K562 (cell line): Measurements from ENCODE around the gene PGPEP1. TPM values are rescaled to one million over a fixed set of nuclear protein-coding genes. Genes with fewer than 3 reads are reported as not detected.

ENCODE experiments used
- BCOR ChIP-seq: fragments of 450-650 bp; IDR thresholded peaks from 2 replicates; pipeline ENCODE4 v1.6.1; 2016
- BRF2 ChIP-seq: IDR thresholded peaks from 3 replicates; pipeline ENCODE4 v1.6.1; 2011; ENCODE audit warnings: borderline replicate concordance, mild to moderate bottlenecking; ENCODE audit not compliant: insufficient read length, insufficient read depth
- ESRRA ChIP-seq: fragments of 450-650 bp; IDR thresholded peaks from 2 replicates; pipeline ENCODE4 v1.6.1; 2014; ENCODE audit warnings: low read depth, mild to moderate bottlenecking, moderate library complexity, borderline replicate concordance
- FOXK2 ChIP-seq, 2 experiments: fragments of 450-650 bp; IDR thresholded peaks in 1 of 2; conservative IDR thresholded peaks in 1 of 2; 2 replicates each; pipeline ENCODE4 v1.6.1; 2016; ENCODE audit warnings: low read depth in 2 of 2, mild to moderate bottlenecking in 1 of 2
- HDAC2 ChIP-seq: fragments of 450-650 bp; IDR thresholded peaks from 2 replicates; pipeline ENCODE4 v1.6.1; 2016; ENCODE audit warnings: mild to moderate bottlenecking
- KDM1A ChIP-seq, 2 experiments: fragments of 450-650 bp; IDR thresholded peaks; 2 replicates each; pipeline ENCODE4 v1.6.1; 2016; ENCODE audit warnings: mild to moderate bottlenecking in 2 of 2
- LCOR ChIP-seq: sonication (generic); formaldehyde crosslinking; IDR thresholded peaks from 2 replicates; pipeline ENCODE4 v1.8.0; 2022; ENCODE audit warnings: mild to moderate bottlenecking, missing genetic modification reagents
- NELFE ChIP-seq: IDR thresholded peaks from 2 replicates; pipeline ENCODE4 v1.6.1; 2011; ENCODE audit warnings: mild to moderate bottlenecking; ENCODE audit not compliant: insufficient read depth, insufficient read length
- NR2C2 ChIP-seq, 2 experiments: fragments of 200-800 bp in 1 of 2; sonication (Bioruptor generic) in 1 of 2; sonication (generic) in 1 of 2; formaldehyde crosslinking in 1 of 2; IDR thresholded peaks; 2 replicates each; pipeline versions ENCODE4 v1.6.1 to v1.8.0; 2016 to 2022; ENCODE audit warnings: mild to moderate bottlenecking in 1 of 2, missing compliant biosample characterization in 1 of 2, missing genetic modification characterization in 1 of 2, missing genetic modification reagents in 1 of 2
- NR2F6 ChIP-seq: fragments of 450-650 bp; formaldehyde crosslinking; IDR thresholded peaks from 2 replicates; pipeline ENCODE4 v1.4.0; 2020; ENCODE audit warnings: mild to moderate bottlenecking
- RBM22 ChIP-seq: fragments of 200-400 bp; formaldehyde crosslinking; IDR thresholded peaks from 2 replicates; pipeline ENCODE4 v1.6.1; 2018; ENCODE audit warnings: low read length, low read depth; ENCODE audit not compliant: poor library complexity, severe bottlenecking
- SFPQ ChIP-seq: fragments of 200-400 bp; formaldehyde crosslinking; IDR thresholded peaks from 2 replicates; pipeline ENCODE4 v1.6.1; 2017; ENCODE audit warnings: mild to moderate bottlenecking, low read depth, low read length, moderate library complexity
- SIN3B ChIP-seq: fragments of 450-650 bp; IDR thresholded peaks from 2 replicates; pipeline ENCODE4 v1.6.1; 2017; ENCODE audit warnings: low read depth, mild to moderate bottlenecking, moderate library complexity
- SMARCA5 ChIP-seq: fragments of 450-650 bp; IDR thresholded peaks from 2 replicates; pipeline ENCODE4 v1.6.1; 2016
- SREBF2 ChIP-seq: sonication (generic); formaldehyde crosslinking; IDR thresholded peaks from 2 replicates; pipeline ENCODE4 v1.4.0; 2020; ENCODE audit warnings: mild to moderate bottlenecking, missing genetic modification reagents
- TBL1XR1 ChIP-seq, 2 experiments: IDR thresholded peaks; 2 replicates each; pipeline ENCODE4 v1.6.1; 2012; ENCODE audit warnings: improper control_type of control experiment in 2 of 2, low read length in 2 of 2, mild to moderate bottlenecking in 1 of 2
- ZBTB34 ChIP-seq: fragments of 250-450 bp; sonication (Bioruptor Pico); IDR thresholded peaks from 2 replicates; pipeline ENCODE4 v1.8.0; 2021; ENCODE audit warnings: mild to moderate bottlenecking, moderate library complexity
- ZNF699 ChIP-seq: fragments of 250-450 bp; sonication (Bioruptor Pico); IDR thresholded peaks from 2 replicates; pipeline ENCODE4 v1.8.0; 2021; ENCODE audit warnings: mild to moderate bottlenecking, moderate library complexity; ENCODE audit not compliant: insufficient replicate concordance
- ZNF778 ChIP-seq: fragments of 450-650 bp; formaldehyde crosslinking; IDR thresholded peaks from 2 replicates; pipeline ENCODE4 v1.4.0; 2020; ENCODE audit warnings: mild to moderate bottlenecking, moderate library complexity
- polyA plus RNA-seq, 8 experiments: library from polyadenylated mRNA; depleted of rRNA in 4 of 8; stranded (reverse) in 5 of 8; unstranded in 3 of 8; fragments of >200 nt; fragmentation: Nextera tagmentation in 2 of 8; fragmentation: Illumina TruSeq in 1 of 8; extraction: Ambion mirVana in 2 of 8; extraction: Trizol in 1 of 8; gene quantifications; 2 replicates each; pipeline versions ENCODE4 v1.2.1 to v1.2.3, GENCODE V29; 2011 to 2014; ENCODE audit warnings: inconsistent platforms in 1 of 8, missing spikeins in 1 of 8
- total RNA-seq, 7 experiments: library from RNA; depleted of rRNA in 6 of 7; stranded (reverse); fragments of >200 nt in 6 of 7; fragmentation: Illumina TruSeq in 2 of 7; extraction: Trizol in 2 of 7; gene quantifications; 2 replicates each; pipeline versions ENCODE4 v1.2.1 to v1.2.3, GENCODE V29; 2011 to 2021; ENCODE audit warnings: low replicate concordance in 1 of 7
- TF ChIP-seq, protein P1 (sequence below): fragments of 250-450 bp; sonication (Bioruptor Pico); IDR thresholded peaks from 2 replicates; pipeline ENCODE4 v1.5.1; 2021; ENCODE audit warnings: mild to moderate bottlenecking
- TF ChIP-seq, protein P2 (sequence below), 3 experiments: fragments of 200-800 bp in 1 of 3; sonication (Bioruptor generic) in 1 of 3; sonication (generic) in 1 of 3; formaldehyde crosslinking in 1 of 3; IDR thresholded peaks; 2 replicates each; pipeline versions ENCODE4 v1.6.1 to v1.8.0; 2016 to 2022; ENCODE audit warnings: mild to moderate bottlenecking in 2 of 3, missing compliant biosample characterization in 2 of 3, missing genetic modification characterization in 2 of 3, missing genetic modification reagents in 1 of 3

The PGPEP1 gene
- total and polyA plus RNA-seq, 9 of the 15 experiments (the other 6 are each of a cell fraction or from before 2014, with no cell fraction given) = 10.0 to 69.6 (median 33.5) TPM

- TF ChIP-seq SFPQ (no peak), ZNF699 (no peak), BRF2 (no peak), ZBTB34 (no peak), BCOR (peak; percentile 87), SMARCA5 (peak; percentile 79), HDAC2 (0 out of 2 replicates have a peak, but pooled peaks have one; percentile 26), RBM22 (peak; percentile 41), NR2C2 (CRISPR knock-in tag; IDR thresholded peaks at IDR 0.05) (no peak), NR2C2 (tag; IDR thresholded peaks at IDR 0.05) (no peak), TBL1XR1 (IDR thresholded peaks at IDR 0.05; ENCODE audit: low read length in 2 of 2) (no peak), LCOR (CRISPR knock-in tag) (no peak), NR2F6 (CRISPR knock-in tag) (no peak), FOXK2 (conservative IDR thresholded peaks at IDR 0.05 in 1 of 2, IDR thresholded peaks at IDR 0.05 in 1 of 2; ENCODE audit: low read depth in 2 of 2) (no peak), NELFE (no peak), KDM1A (IDR thresholded peaks at IDR 0.05) (peak in 1 of 2 experiments; percentile 67; a peak in 2 of 4 replicates), SREBF2 (no peak), ZNF778 (CRISPR knock-in tag) (no peak), SIN3B (no peak), ESRRA (peak; percentile 74)
- TF ChIP-seq, protein P1, sequence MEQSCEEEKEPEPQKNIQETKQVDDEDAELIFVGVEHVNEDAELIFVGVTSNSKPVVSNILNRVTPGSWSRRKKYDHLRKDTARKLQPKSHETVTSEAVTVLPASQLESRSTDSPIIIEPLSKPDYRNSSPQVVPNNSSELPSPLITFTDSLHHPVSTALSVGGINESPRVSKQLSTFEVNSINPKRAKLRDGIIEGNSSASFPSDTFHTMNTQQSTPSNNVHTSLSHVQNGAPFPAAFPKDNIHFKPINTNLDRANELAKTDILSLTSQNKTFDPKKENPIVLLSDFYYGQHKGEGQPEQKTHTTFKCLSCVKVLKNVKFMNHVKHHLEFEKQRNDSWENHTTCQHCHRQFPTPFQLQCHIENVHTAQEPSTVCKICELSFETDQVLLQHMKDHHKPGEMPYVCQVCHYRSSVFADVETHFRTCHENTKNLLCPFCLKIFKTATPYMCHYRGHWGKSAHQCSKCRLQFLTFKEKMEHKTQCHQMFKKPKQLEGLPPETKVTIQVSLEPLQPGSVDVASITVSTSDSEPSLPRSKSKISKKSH (CRISPR knock-in tag) = no peak
- TF ChIP-seq, protein P2, sequence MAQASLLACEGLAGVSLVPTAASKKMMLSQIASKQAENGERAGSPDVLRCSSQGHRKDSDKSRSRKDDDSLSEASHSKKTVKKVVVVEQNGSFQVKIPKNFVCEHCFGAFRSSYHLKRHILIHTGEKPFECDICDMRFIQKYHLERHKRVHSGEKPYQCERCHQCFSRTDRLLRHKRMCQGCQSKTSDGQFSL (CRISPR knock-in tag; IDR thresholded peaks at IDR 0.05) = no peak
- TF ChIP-seq, protein P2 (tag; IDR thresholded peaks at IDR 0.05) = no peak
These were observed 51.2 kb downstream of the PGPEP1 start (continued) for GRCh38 chr19:18391509-18392075.
